Lower leg skin (tissue), 4 donors: ENCODE measurements around the gene SHROOM3. TPM values are rescaled to one million over a fixed set of nuclear protein-coding genes. Genes with fewer than 3 reads are reported as not detected.

ENCODE experiments used
- DNase-seq, 2 donors: peaks; one replicate each; pipeline ENCODE4 v3.0.0-alpha.2; 2019; ENCODE audit warnings: low spot score in 2 of 2
- H3K4me3 ChIP-seq: fragments of 200-600 bp; sonication (generic); 2 replicates; pipeline ENCODE4 v1.5.1; 2017; ENCODE audit warnings: mild to moderate bottlenecking, low read depth; ENCODE audit not compliant: poor library complexity, severe bottlenecking
- CTCF ChIP-seq, 3 donors: fragments of 450-650 bp; IDR thresholded peaks; one replicate each; pipeline ENCODE4 v1.5.1; 2016; ENCODE audit warnings: antibody characterized with exemption in 3 of 3, mild to moderate bottlenecking in 3 of 3, moderate library complexity in 2 of 3
- POLR2A ChIP-seq, 2 donors: fragments of 450-650 bp; IDR thresholded peaks; one replicate each; pipeline ENCODE4 v1.6.1; 2016 to 2017; ENCODE audit warnings: antibody characterized with exemption in 2 of 2, mild to moderate bottlenecking in 1 of 2, moderate library complexity in 1 of 2
- WGBS, 2 donors: methylation state at CpG; one replicate each; pipeline ENCODE4 v1.1.5; 2018; 5-methylcytosine and 5-hydroxymethylcytosine counted together
- intact Hi-C: fragments of 100-400 bp; cut with DNase I; formaldehyde crosslinking; loops from one replicate; pipeline ENCODE4 v1.15.0; 2023; ENCODE audit warnings: low total_unique reads
- total RNA-seq, 4 donors: library from RNA; depleted of rRNA; stranded (reverse); fragments of >200 nt; gene quantifications; one replicate each; pipeline ENCODE4 v1.1.0, GENCODE V29; 2016

The SHROOM3 gene
- total RNA-seq, result 10 to 100 TPM; 37.7 to 88.8 (median 44.0) TPM

- no peak within 1 kb of the TSS for H3K4me3 ChIP-seq
- WGBS, 2 donors, result 14 to 18% methylated on average over 9 of the region's 9 CpGs
- no peak for TF ChIP-seq CTCF (IDR thresholded peaks at IDR 0.05)
- no peak for TF ChIP-seq POLR2A (IDR thresholded peaks at IDR 0.05)
- DNase-seq, result no peak
- intact Hi-C loops, result loop anchor here (10.0 kb wide), 1 partner anchor 70 kb away; no protein-coding TSS in a partner anchor
Measured at GRCh38 chr4:76434901-76435527, at the start of gene SHROOM3. Gene SHROOM3, plus strand, starts transcription at chr4:76435229. Its CDS starts 824 bp downstream, at chr4:76436053.

DNA sequence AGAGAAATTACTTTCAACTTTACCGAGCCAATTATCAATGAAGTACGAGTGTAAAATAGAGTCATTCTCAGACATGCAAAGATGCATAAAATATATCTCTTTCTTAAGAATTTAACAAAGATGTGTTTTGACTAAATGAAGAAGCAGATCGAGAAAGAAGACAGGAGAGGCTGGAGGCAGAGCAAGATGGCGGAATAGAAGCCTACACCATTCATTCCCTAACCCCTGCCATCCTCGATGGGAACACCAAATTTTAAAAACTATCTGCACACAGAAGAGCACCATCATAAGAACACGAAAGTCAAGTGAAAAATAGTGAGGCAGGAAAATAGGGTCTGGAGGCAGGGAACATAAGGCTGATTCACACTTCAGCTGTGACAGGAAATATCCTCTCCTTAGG is 49.1 kb upstream of the SHROOM3 start:
- intact Hi-C loops, result no loop called here
- DNase-seq, result no peak
- WGBS, 2 donors, result 88 to 92% methylated on average over 6 of the region's 6 CpGs
- TF ChIP-seq POLR2A (IDR thresholded peaks at IDR 0.05), result no peak
- no peak for TF ChIP-seq CTCF (IDR thresholded peaks at IDR 0.05)
- no peak overlapping the region for H3K4me3 ChIP-seq

DNA sequence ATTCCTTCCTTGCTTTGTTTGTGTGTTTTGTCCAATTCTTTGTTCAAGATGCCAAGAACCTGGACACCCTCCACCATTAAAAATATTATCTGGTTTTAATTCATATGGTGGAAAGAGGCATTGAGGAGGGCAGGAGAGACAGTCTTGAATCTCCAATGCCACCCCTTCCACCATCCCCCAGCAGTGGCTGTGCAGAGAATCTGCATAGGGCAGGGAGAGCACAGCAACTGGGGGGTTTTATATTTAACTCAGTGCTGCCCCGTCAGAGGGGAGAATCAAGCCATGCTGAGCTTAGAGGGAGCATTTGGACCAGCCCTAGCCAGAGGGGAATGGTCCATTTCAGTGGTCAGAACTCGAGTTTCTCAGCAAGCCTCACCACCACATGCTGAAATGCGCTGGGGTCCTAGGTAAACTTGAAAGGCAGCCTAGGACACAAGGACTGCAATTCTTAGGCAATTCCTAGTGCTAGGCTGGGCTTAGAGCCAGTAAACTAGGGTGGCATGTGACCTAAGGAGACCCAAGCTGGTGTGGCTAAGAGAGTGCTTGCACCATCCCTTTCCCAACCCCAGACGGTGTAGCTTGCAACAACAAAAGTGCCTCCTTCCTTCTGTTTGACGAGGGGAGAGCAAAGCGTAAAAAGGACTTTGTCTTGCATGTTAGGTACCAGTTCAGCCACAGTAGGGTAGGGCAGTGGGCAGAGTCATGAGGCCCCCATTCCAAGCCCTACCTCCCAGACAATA is 48.3 kb upstream of the SHROOM3 start:
- H3K4me3 ChIP-seq, result no peak overlapping the region
- WGBS, 2 donors, result 86 to 92% methylated on average over 6 of the region's 6 CpGs
- intact Hi-C loops, result no loop called here
- DNase-seq, result no peak
- no peak for TF ChIP-seq CTCF (IDR thresholded peaks at IDR 0.05)
- TF ChIP-seq POLR2A (IDR thresholded peaks at IDR 0.05), result no peak

DNA sequence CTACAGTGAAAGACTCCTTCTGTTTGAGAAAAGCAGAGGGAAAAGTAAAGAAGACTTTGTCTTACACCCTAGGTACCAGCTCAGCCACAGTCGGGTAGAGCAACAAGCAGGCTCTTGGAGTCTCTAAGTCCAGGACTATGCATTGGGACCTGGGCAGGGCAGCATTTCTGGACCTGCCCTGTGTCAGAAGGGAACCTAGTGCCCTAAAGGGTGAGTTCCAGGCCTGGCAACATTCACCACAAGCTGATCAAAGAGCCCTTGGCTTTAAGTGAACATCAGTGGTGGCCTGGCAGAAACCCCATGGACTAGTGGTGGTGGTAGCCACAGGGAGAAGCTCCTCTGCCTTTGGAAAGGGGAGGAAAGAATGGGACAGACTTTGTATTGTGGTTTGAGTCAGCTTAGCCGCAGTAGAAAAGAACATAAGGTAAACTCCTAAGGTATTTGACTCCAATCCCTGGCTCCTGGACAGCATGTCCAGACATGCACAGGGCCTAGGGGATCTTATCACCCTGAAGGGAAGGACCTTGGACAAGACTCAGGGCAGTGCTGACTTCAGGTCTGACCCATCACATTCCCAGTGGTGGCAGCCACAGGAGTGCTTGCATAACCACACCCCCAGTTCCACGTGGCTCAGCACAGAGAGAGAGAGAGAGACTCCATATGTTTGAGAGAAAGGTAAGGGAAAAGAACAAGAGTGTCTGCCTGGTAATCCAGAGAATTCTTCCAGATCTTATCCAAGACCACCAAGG is 46.7 kb upstream of the SHROOM3 start:
- intact Hi-C loops, result no loop called here
- 65 to 73% methylated on average over 3 of the region's 3 CpGs for whole genome bisulfite sequencing, 2 donors
- DNase-seq, result no peak
- H3K4me3 ChIP-seq, result no peak overlapping the region
- TF ChIP-seq CTCF (IDR thresholded peaks at IDR 0.05) (no peak), POLR2A (IDR thresholded peaks at IDR 0.05) (no peak)

- no peak for DNase-seq
- intact Hi-C loops, result no loop called here
- WGBS, 2 donors, result 66 to 72% methylated on average over 3 of the region's 3 CpGs
- TF ChIP-seq POLR2A (IDR thresholded peaks at IDR 0.05) (no peak), CTCF (IDR thresholded peaks at IDR 0.05) (no peak)
- H3K4me3 ChIP-seq, result no peak overlapping the region
Measured at GRCh38 chr4:76401654-76402053, 33.4 kb upstream of the SHROOM3 start.
